ENCODE data around the gene TIMM44. TPM values are rescaled to one million over a fixed set of nuclear protein-coding genes. Genes with fewer than 3 reads are reported as not detected.

TIMM44 gene
- total RNA-seq, 3 donors from 2014 or later: 55.5 to 80.4 (median 63.4) TPM

GRCh38 chr19:7900401-7900870, 43.0 kb downstream of the TIMM44 start:
- no peak for ATAC-seq
- intact Hi-C loops (cut with DNase I, micrococcal nuclease): loop anchor here in 1 of 2 donors (10.0 kb wide), 1 partner anchor 46 kb away; no protein-coding TSS in a partner anchor
- H3K4me3 ChIP-seq: no peak overlapping the region
- peaks cover 21% of the 10 kb centered on the region for H3K4me1 ChIP-seq (ENCODE audit: low read depth)
- no peaks in the 10 kb centered on the region for H3K9me3 ChIP-seq
- DNase-seq: peak in 1 of 3 donors; percentile 57
- peaks cover 6% of the 10 kb centered on the region for H3K36me3 ChIP-seq (ENCODE audit: low read depth)
- TF ChIP-seq CTCF (IDR thresholded peaks at IDR 0.05): no peak

GRCh38 chr19:7899751-7900378, 43.6 kb downstream of the TIMM44 start:
- ATAC-seq (no peak), DNase-seq (peak in 1 of 3 donors; percentile 54)
- H3K9me3 ChIP-seq: no peaks in the 10 kb centered on the region
- no peak for TF ChIP-seq CTCF (IDR thresholded peaks at IDR 0.05)
- H3K36me3 ChIP-seq (ENCODE audit: low read depth): peaks cover 6% of the 10 kb centered on the region
- H3K4me3 ChIP-seq: no peak overlapping the region
- peaks cover 18% of the 10 kb centered on the region for H3K4me1 ChIP-seq (ENCODE audit: low read depth)
- intact Hi-C loops (cut with DNase I, micrococcal nuclease): loop anchor here in 1 of 2 donors (10.0 kb wide), 1 partner anchor 45 kb away; no protein-coding TSS in a partner anchor

- TF ChIP-seq CTCF (IDR thresholded peaks at IDR 0.05): no peak
- H3K36me3 ChIP-seq (ENCODE audit: low read depth): peaks cover 6% of the 10 kb centered on the region
- intact Hi-C loops (cut with DNase I, micrococcal nuclease): no loop called here
- H3K9me3 ChIP-seq: no peaks in the 10 kb centered on the region
- ATAC-seq (no peak), DNase-seq (no peak)
- no peak overlapping the region for H3K4me3 ChIP-seq
- peaks cover 13% of the 10 kb centered on the region for H3K4me1 ChIP-seq (ENCODE audit: low read depth)
Measured at GRCh38 chr19:7898967-7899366, 44.5 kb downstream of the TIMM44 start.

GRCh38 chr19:7897292-7897691, 46.2 kb downstream of the TIMM44 start:
- intact Hi-C loops (cut with DNase I, micrococcal nuclease): no loop called here
- Histone ChIP-seq H3K4me3 (no peak overlapping the region), H3K36me3 (ENCODE audit: low read depth) (no peaks in the 10 kb centered on the region), H3K4me1 (ENCODE audit: low read depth) (no peaks in the 10 kb centered on the region), H3K9me3 (no peaks in the 10 kb centered on the region)
- TF ChIP-seq CTCF (IDR thresholded peaks at IDR 0.05): no peak
- DNase-seq (no peak), ATAC-seq (no peak)

- Histone ChIP-seq H3K4me3 (no peak overlapping the region), H3K4me1 (ENCODE audit: low read depth) (no peaks in the 10 kb centered on the region), H3K9me3 (no peaks in the 10 kb centered on the region), H3K36me3 (ENCODE audit: low read depth) (no peaks in the 10 kb centered on the region)
- ATAC-seq: no peak
- DNase-seq: no peak
- intact Hi-C loops (cut with DNase I, micrococcal nuclease): no loop called here
- TF ChIP-seq CTCF (IDR thresholded peaks at IDR 0.05): no peak
Measured at GRCh38 chr19:7895565-7895964, 47.9 kb downstream of the TIMM44 start.

Data from mucosa of descending colon (tissue), 3 donors.